ENCODE measurements around the gene NWD2.

Gene NWD2

DNA sequence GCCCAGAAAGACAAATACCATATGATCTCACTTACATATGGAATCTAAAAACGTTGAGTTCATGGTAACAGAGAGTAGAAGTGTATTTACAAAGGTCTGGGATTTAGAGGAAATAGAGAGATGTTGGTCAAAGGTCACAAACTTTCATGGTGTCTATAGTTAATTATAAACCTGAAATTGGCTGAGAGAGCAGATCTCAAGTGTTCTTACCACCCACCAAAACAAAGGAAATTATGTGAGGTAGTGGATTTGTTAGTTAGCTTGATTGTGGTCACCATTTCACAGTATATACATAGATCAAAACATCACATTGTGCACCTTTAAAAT, 186.8 kb downstream of the NWD2 start:
- TF ChIP-seq POLR2A (IDR thresholded peaks at IDR 0.05; ENCODE audit: low read depth, low read length) = no peak
- TF ChIP-seq TAF1 (IDR thresholded peaks at IDR 0.05; ENCODE audit: low read depth, low read length) = no peak
- no peak for TF ChIP-seq SPI1 (IDR thresholded peaks at IDR 0.05; ENCODE audit: low read depth, low read length)
- DNase-seq (ENCODE audit: insufficient read length, low spot score) (no peak), FAIRE-seq (no peak)

DNA sequence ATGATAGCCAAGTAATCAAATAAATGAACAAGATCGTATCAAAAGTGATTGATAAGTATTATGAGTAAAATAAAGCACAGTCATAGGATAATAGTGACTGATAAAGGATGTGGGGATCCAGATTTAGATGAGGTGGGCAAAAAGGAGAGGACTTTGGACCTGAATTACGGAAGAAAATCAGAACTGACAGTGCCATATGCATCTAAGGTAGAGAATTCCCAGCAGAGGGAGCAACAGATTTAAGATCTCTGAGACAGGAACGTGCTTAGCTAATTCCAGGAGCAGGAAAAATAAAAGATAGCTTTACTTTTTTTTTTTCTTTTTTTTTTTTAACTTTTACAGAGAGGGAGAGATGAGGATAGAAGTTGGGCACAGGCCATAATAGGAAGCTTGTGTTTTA, 189.9 kb downstream of the NWD2 start:
- TF ChIP-seq TAF1 (IDR thresholded peaks at IDR 0.05; ENCODE audit: low read depth, low read length) = no peak
- no peak for TF ChIP-seq POU2F2 (IDR thresholded peaks at IDR 0.05; ENCODE audit: low read depth, low read length)
- no peak for TF ChIP-seq SPI1 (IDR thresholded peaks at IDR 0.05; ENCODE audit: low read depth, low read length)
- TF ChIP-seq POLR2A (IDR thresholded peaks at IDR 0.05; ENCODE audit: low read depth, low read length) = no peak
- no peak for TF ChIP-seq POLR2AphosphoS5 (IDR thresholded peaks at IDR 0.05; ENCODE audit: low read depth, low read length)
- TF ChIP-seq PAX5 (IDR thresholded peaks at IDR 0.05; ENCODE audit: insufficient read depth, low read length, severe bottlenecking) = no peak
- no peak for DNase-seq (ENCODE audit: insufficient read length, low spot score)
- no peak for FAIRE-seq

DNA sequence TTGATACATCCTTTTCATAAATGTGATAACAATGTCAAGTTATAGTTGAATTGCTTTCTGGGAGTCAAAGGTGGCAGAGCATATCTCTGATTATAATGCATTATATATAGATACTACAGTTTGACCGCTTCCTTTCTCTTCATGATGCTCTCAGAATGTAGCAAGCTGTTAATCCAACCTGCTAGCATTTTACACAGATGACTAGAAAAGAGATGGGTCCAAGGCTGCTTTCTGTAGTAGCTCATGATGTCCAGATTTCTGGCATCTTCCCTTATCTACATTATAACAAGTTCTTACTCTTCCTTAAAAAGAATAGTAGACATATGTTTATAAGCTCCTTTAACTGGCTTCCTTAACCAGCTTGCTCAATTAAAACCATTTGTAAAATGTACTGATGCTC, 192.0 kb downstream of the NWD2 start:
- TF ChIP-seq TAF1 (IDR thresholded peaks at IDR 0.05; ENCODE audit: low read depth, low read length) (no peak), POLR2A (IDR thresholded peaks at IDR 0.05; ENCODE audit: low read depth, low read length) (no peak), PAX5 (IDR thresholded peaks at IDR 0.05; ENCODE audit: insufficient read depth, low read length, severe bottlenecking) (no peak), SPI1 (IDR thresholded peaks at IDR 0.05; ENCODE audit: low read depth, low read length) (no peak), POLR2AphosphoS5 (IDR thresholded peaks at IDR 0.05; ENCODE audit: low read depth, low read length) (no peak), POU2F2 (IDR thresholded peaks at IDR 0.05; ENCODE audit: low read depth, low read length) (no peak)
- no peak for DNase-seq (ENCODE audit: insufficient read length, low spot score)
- no peak for FAIRE-seq

GRCh38 chr4:37437163-37437562, 192.6 kb downstream of the NWD2 start:
- DNase-seq (ENCODE audit: insufficient read length, low spot score) = no peak
- no peak for FAIRE-seq
- TF ChIP-seq PAX5 (IDR thresholded peaks at IDR 0.05; ENCODE audit: insufficient read depth, low read length, severe bottlenecking) (no peak), POU2F2 (IDR thresholded peaks at IDR 0.05; ENCODE audit: low read depth, low read length) (no peak), POLR2A (IDR thresholded peaks at IDR 0.05; ENCODE audit: low read depth, low read length) (no peak), POLR2AphosphoS5 (IDR thresholded peaks at IDR 0.05; ENCODE audit: low read depth, low read length) (no peak), SPI1 (IDR thresholded peaks at IDR 0.05; ENCODE audit: low read depth, low read length) (no peak), TAF1 (IDR thresholded peaks at IDR 0.05; ENCODE audit: low read depth, low read length) (no peak)

- no peak for DNase-seq (ENCODE audit: insufficient read length, low spot score)
- TF ChIP-seq POLR2AphosphoS5 (IDR thresholded peaks at IDR 0.05; ENCODE audit: low read depth, low read length) = no peak
- TF ChIP-seq TAF1 (IDR thresholded peaks at IDR 0.05; ENCODE audit: low read depth, low read length) = no peak
- no peak for TF ChIP-seq SPI1 (IDR thresholded peaks at IDR 0.05; ENCODE audit: low read depth, low read length)
- TF ChIP-seq POU2F2 (IDR thresholded peaks at IDR 0.05; ENCODE audit: low read depth, low read length) = no peak
- no peak for TF ChIP-seq POLR2A (IDR thresholded peaks at IDR 0.05; ENCODE audit: low read depth, low read length)
- TF ChIP-seq PAX5 (IDR thresholded peaks at IDR 0.05; ENCODE audit: insufficient read depth, low read length, severe bottlenecking) = no peak
- FAIRE-seq = no peak
Observed at GRCh38 chr4:37438564-37439279, 194.2 kb downstream of the NWD2 start.

DNA sequence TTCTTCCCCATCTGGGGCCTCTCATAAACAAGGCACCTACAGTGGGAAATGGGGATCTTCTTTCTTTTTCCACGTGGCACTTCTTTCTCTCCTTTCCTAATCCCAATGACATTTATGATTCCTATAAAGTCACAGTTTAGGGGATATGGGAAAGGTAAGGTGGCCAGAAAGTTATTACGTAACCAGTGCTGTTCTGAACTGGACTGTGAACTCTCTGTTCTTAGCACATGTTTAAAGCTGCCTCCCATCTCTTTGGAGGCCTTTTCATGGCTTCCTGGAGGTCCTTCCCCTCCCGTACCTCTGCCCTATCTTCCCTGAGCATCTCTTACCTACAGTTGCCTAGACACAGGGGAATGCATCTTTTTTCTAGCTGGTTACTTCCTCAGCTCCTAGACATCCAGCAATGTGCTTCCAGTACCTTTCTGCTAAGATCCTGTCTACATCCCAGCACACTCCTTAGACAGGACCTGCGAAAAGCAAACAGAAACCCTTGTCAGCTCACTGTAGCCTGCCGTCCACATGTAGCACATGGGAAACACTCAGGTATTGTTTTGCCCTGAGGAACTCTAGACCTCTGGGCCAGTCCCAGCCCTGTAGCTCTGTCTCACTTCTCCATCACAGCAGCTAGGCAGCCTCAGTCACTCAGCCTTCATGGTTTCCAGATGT, 195.4 kb downstream of the NWD2 start:
- TF ChIP-seq POU2F2 (IDR thresholded peaks at IDR 0.05; ENCODE audit: low read depth, low read length) = no peak
- TF ChIP-seq POLR2A (IDR thresholded peaks at IDR 0.05; ENCODE audit: low read depth, low read length) = no peak
- TF ChIP-seq POLR2AphosphoS5 (IDR thresholded peaks at IDR 0.05; ENCODE audit: low read depth, low read length) = no peak
- TF ChIP-seq SPI1 (IDR thresholded peaks at IDR 0.05; ENCODE audit: low read depth, low read length) = no peak
- TF ChIP-seq TAF1 (IDR thresholded peaks at IDR 0.05; ENCODE audit: low read depth, low read length) = no peak
- no peak for TF ChIP-seq PAX5 (IDR thresholded peaks at IDR 0.05; ENCODE audit: insufficient read depth, low read length, severe bottlenecking)
- FAIRE-seq (no peak), DNase-seq (ENCODE audit: insufficient read length, low spot score) (no peak)

DNA sequence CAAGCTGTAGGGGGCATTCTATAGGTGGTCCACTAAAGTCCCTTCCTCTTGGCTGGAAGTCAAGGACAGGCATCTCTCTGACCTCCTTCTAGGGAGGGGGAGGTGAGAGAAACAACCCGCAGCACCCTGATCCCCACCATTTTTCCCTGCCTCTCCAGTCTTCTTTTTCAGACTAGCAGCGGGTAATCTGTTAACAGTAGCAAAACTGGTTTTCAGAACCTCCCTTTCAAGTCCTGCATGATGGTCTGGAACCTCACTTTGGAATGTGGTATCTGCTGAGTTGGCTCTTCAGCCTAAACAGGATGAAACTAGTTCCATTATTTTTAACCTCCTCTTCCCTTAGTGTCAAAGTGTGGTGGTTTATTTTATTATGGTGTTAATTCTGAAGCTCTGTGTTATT, 196.0 kb downstream of the NWD2 start:
- FAIRE-seq (no peak), DNase-seq (ENCODE audit: insufficient read length, low spot score) (no peak)
- TF ChIP-seq POU2F2 (IDR thresholded peaks at IDR 0.05; ENCODE audit: low read depth, low read length) = no peak
- TF ChIP-seq POLR2A (IDR thresholded peaks at IDR 0.05; ENCODE audit: low read depth, low read length) = no peak
- no peak for TF ChIP-seq SPI1 (IDR thresholded peaks at IDR 0.05; ENCODE audit: low read depth, low read length)
- no peak for TF ChIP-seq PAX5 (IDR thresholded peaks at IDR 0.05; ENCODE audit: insufficient read depth, low read length, severe bottlenecking)
- no peak for TF ChIP-seq POLR2AphosphoS5 (IDR thresholded peaks at IDR 0.05; ENCODE audit: low read depth, low read length)
- TF ChIP-seq TAF1 (IDR thresholded peaks at IDR 0.05; ENCODE audit: low read depth, low read length) = no peak

GRCh38 chr4:37441231-37442061, 196.9 kb downstream of the NWD2 start:
- no peak for TF ChIP-seq TAF1 (IDR thresholded peaks at IDR 0.05; ENCODE audit: low read depth, low read length)
- TF ChIP-seq POLR2A (IDR thresholded peaks at IDR 0.05; ENCODE audit: low read depth, low read length) = no peak
- TF ChIP-seq PAX5 (IDR thresholded peaks at IDR 0.05; ENCODE audit: insufficient read depth, low read length, severe bottlenecking) = no peak
- no peak for TF ChIP-seq SPI1 (IDR thresholded peaks at IDR 0.05; ENCODE audit: low read depth, low read length)
- no peak for TF ChIP-seq POLR2AphosphoS5 (IDR thresholded peaks at IDR 0.05; ENCODE audit: low read depth, low read length)
- TF ChIP-seq POU2F2 (IDR thresholded peaks at IDR 0.05; ENCODE audit: low read depth, low read length) = no peak
- FAIRE-seq (no peak), DNase-seq (ENCODE audit: insufficient read length, low spot score) (no peak)

DNA sequence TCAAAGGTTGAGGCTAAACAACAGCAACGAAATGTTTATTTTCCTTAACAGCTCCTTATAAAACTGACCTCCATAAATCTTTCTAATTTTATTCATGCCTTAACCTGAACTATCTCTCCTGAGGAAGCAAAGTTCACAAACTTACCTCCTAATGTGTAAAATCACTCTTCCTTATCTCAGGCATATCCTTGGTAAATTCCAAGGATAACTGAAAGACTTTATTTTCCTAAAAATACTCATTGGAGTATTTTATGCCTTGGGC, 197.4 kb downstream of the NWD2 start:
- TF ChIP-seq TAF1 (IDR thresholded peaks at IDR 0.05; ENCODE audit: low read depth, low read length) (no peak), SPI1 (IDR thresholded peaks at IDR 0.05; ENCODE audit: low read depth, low read length) (no peak), PAX5 (IDR thresholded peaks at IDR 0.05; ENCODE audit: insufficient read depth, low read length, severe bottlenecking) (no peak), POU2F2 (IDR thresholded peaks at IDR 0.05; ENCODE audit: low read depth, low read length) (no peak), POLR2A (IDR thresholded peaks at IDR 0.05; ENCODE audit: low read depth, low read length) (no peak)
- DNase-seq (ENCODE audit: insufficient read length, low spot score) (no peak), FAIRE-seq (no peak)
